NB4 (cell line): Measurements from ENCODE around the gene STKLD1.
A peak's percentile ranks its signal among the peaks of the same experiment; 100 is the strongest.

Source experiments
- DNase-seq: peaks from one replicate; pipeline ENCODE4 v3.0.0; 2010; ENCODE audit warnings: low read depth
- H3K4me3 ChIP-seq: one replicate; pipeline ENCODE4 v1.5.1; 2011; ENCODE audit warnings: mild to moderate bottlenecking, low read depth, low read length, moderate library complexity
- MYC ChIP-seq: IDR thresholded peaks from 2 replicates; pipeline ENCODE4 v1.6.1; 2011; ENCODE audit warnings: low read depth, low read length
- POLR2A ChIP-seq: IDR thresholded peaks from 2 replicates; pipeline ENCODE4 v1.6.1; 2011; ENCODE audit warnings: mild to moderate bottlenecking; ENCODE audit not compliant: insufficient read length; ENCODE audit errors: extremely low read depth
- TF ChIP-seq, protein P1 (sequence below): IDR thresholded peaks from 2 replicates; pipeline ENCODE4 v1.6.1; 2011; ENCODE audit warnings: low read depth, low read length
- TF ChIP-seq, protein P2 (sequence below): IDR thresholded peaks from one replicate; pipeline ENCODE4 v1.5.1; 2012; ENCODE audit warnings: low read depth, low read length

The STKLD1 gene

DNA sequence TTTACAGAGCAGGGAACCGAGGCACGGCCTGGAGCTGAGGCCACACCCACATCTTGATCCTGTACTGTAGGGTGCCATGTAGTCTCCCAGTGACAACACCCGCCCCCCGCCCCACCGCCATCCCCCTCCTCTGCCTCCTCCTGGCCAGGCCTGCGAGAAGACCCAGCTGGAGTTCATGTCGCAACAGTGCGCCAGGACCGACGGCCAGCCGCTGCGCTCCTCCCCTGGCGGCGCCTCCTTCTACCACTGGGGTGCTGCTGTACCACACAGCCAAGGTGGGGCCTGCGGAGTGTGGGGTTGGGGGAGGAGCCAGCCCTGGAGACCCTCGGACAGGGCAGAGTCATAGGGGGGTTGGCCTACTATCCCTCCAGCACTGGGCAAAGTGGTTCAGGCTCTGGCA lies 60.5 kb downstream of the STKLD1 start:
- H3K4me3 ChIP-seq: no peak overlapping the region
- TF ChIP-seq, protein P1, sequence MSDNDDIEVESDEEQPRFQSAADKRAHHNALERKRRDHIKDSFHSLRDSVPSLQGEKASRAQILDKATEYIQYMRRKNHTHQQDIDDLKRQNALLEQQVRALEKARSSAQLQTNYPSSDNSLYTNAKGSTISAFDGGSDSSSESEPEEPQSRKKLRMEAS: no peak
- TF ChIP-seq, protein P2, sequence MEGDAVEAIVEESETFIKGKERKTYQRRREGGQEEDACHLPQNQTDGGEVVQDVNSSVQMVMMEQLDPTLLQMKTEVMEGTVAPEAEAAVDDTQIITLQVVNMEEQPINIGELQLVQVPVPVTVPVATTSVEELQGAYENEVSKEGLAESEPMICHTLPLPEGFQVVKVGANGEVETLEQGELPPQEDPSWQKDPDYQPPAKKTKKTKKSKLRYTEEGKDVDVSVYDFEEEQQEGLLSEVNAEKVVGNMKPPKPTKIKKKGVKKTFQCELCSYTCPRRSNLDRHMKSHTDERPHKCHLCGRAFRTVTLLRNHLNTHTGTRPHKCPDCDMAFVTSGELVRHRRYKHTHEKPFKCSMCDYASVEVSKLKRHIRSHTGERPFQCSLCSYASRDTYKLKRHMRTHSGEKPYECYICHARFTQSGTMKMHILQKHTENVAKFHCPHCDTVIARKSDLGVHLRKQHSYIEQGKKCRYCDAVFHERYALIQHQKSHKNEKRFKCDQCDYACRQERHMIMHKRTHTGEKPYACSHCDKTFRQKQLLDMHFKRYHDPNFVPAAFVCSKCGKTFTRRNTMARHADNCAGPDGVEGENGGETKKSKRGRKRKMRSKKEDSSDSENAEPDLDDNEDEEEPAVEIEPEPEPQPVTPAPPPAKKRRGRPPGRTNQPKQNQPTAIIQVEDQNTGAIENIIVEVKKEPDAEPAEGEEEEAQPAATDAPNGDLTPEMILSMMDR: no peak
- TF ChIP-seq POLR2A (no peak), MYC (no peak)
- DNase-seq: peak; percentile 39

DNA sequence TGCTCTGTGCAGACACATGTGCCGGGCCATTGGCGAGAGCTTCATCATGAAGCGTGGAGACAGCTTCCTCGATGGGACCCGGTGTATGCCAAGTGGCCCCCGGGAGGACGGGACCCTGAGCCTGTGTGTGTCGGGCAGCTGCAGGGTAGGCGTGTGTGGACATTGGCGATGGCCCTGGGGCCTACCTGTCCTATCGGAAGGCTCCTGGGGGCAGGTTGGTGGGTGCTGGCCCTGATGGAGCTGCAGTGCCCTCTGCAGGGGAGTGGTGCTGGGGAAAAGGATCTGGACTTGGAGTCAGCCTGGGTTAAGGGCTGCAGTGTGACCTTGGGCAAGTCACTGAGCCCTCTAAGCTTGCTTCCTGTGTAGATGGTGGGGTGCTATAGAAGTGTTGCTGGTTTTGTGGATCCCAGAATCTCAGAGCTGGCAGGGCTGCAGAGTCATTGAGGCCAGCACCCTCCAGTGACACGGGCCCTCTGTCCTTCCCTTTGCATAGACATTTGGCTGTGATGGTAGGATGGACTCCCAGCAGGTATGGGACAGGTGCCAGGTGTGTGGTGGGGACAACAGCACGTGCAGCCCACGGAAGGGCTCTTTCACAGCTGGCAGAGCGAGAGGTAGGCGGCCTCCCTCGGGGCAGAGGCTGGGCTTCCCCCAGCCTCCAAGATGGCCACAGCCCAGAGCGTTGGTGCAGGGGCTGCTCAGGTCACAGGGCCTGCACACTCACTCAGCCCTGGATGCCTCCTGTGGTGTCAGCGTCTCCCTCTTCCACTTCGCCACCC lies 61.8 kb downstream of the STKLD1 start:
- H3K4me3 ChIP-seq: no peak overlapping the region
- DNase-seq: no peak
- TF ChIP-seq, protein P1: no peak
- TF ChIP-seq, protein P2: no peak
- TF ChIP-seq MYC: no peak
- TF ChIP-seq POLR2A: no peak

DNA sequence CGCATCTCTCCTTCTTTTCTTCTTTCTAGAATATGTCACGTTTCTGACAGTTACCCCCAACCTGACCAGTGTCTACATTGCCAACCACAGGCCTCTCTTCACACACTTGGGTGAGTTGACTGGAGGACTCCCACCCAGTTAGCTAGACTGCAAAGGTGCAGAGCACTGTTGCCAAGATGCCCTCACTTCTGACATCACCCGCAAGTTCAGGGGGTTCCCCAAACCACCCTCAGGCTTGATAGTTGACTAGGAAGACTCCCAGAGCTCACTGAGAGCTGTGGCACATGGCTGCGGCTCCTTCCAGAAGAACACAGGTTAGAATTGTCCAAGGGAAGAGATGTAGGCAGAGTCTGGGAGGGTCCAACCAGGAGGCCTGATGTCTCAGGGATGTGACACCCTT lies 63.2 kb downstream of the STKLD1 start:
- TF ChIP-seq, protein P2: no peak
- TF ChIP-seq MYC (no peak), POLR2A (no peak)
- TF ChIP-seq, protein P1: no peak
- H3K4me3 ChIP-seq: no peak overlapping the region
- no peak for DNase-seq

DNA sequence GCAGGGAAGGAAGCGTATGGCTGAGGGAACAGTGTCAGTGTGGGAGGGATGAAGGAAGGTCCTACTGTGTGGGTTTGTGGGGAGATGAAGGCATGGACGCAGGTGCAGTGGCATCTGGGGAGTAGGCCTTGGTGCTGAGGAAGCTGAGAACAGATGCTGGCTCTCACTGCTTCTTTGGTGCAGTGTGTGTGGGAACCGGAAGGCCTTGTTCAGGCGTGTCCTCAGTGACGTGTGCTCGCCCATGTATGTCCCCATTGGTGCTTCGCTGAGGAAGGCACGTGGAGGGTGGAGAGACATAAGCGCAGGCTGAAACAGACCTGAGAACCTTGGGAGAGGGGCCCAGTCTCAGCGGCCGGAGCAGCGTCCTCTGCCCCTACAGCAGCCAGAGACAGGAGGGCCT lies 64.7 kb downstream of the STKLD1 start:
- no peak for DNase-seq
- H3K4me3 ChIP-seq: no peak overlapping the region
- TF ChIP-seq, protein P2: no peak
- TF ChIP-seq, protein P1: no peak
- TF ChIP-seq POLR2A (no peak), MYC (no peak)

DNA sequence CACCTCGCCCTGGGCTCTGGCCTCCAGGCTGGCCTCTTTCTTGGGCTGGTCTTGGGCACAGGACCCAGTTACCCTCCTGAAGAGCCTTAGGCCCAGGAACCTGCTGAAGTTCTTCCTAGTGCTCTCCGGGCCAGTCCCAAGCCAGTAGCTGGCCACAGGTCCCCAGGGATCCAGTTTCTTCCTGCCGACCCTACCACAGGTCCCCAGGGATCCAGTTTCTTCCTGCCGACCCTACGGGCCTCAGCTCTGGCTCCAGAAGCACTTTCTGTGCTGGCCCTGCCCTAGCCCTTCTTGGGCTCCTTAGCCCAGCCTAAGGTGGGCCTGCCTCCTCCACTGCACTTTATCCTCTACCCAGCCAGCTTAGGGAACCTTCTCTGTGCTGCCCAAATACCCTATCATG lies 65.4 kb downstream of the STKLD1 start:
- DNase-seq: peak; percentile 91
- H3K4me3 ChIP-seq: no peak overlapping the region
- TF ChIP-seq, protein P2: no peak
- TF ChIP-seq MYC (no peak), POLR2A (no peak)
- TF ChIP-seq, protein P1: no peak
